PC-3 (cell line): ENCODE results near the gene KCNQ1.

Experiments
- EZH2 ChIP-seq: fragments of 300-600 bp; sonication (generic); IDR thresholded peaks from one replicate; pipeline ENCODE4 v1.6.1; 2017; ENCODE audit warnings: antibody characterized with exemption, mild to moderate bottlenecking, low read length; ENCODE audit not compliant: unreplicated experiment
- EZH2phosphoT487 ChIP-seq: fragments of 300-600 bp; sonication (generic); IDR thresholded peaks from 2 replicates; pipeline ENCODE4 v1.6.1; 2018; ENCODE audit warnings: mild to moderate bottlenecking, antibody characterized with exemption, low read length, borderline replicate concordance
- TF ChIP-seq, protein P1 (sequence below): fragments of 300-600 bp; sonication (generic); conservative IDR thresholded peaks from 2 replicates; pipeline ENCODE4 v1.5.1; 2017; ENCODE audit warnings: antibody characterized with exemption, low read depth, mild to moderate bottlenecking, low read length

DNA sequence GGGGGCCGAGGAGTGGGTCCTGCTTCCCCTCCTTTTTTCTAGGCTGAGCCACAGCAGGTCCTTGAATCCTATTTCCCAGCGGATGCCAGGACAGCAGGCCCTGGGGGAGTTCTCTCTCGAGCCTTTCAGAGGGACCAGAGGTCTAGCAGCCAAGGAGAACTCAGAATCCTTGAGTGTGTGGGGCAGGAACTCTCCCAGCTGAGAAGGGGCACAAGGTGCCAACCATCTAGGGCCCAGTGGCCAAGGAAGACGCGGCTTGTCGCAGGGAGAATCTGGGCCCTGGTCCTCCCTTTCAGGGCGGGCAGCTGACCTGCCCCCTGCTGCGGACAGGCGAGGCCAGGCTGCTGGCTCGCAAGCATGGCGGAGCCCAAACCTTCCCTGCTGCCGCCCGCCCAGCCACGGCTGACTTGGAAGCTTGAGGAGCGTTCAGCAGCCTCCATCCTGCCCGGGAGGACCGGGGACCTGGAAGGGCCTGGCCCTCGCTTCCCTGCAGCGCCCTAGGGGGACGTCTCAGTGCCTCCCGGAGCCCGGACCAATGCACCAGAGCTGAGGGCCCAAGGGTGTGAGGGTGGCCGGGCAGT, 45.2 kb upstream of the KCNQ1 start:
- TF ChIP-seq, protein P1, sequence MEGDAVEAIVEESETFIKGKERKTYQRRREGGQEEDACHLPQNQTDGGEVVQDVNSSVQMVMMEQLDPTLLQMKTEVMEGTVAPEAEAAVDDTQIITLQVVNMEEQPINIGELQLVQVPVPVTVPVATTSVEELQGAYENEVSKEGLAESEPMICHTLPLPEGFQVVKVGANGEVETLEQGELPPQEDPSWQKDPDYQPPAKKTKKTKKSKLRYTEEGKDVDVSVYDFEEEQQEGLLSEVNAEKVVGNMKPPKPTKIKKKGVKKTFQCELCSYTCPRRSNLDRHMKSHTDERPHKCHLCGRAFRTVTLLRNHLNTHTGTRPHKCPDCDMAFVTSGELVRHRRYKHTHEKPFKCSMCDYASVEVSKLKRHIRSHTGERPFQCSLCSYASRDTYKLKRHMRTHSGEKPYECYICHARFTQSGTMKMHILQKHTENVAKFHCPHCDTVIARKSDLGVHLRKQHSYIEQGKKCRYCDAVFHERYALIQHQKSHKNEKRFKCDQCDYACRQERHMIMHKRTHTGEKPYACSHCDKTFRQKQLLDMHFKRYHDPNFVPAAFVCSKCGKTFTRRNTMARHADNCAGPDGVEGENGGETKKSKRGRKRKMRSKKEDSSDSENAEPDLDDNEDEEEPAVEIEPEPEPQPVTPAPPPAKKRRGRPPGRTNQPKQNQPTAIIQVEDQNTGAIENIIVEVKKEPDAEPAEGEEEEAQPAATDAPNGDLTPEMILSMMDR: no peak
- TF ChIP-seq EZH2 (no peak), EZH2phosphoT487 (no peak)
